ENCODE results near the gene PRDM16. TPM values are rescaled to one million over a fixed set of nuclear protein-coding genes. Genes with fewer than 3 reads are reported as not detected.

Gene PRDM16
- total and polyA plus RNA-seq, 2 of the 4 experiments (the other 2 are of a cell fraction) = 0.02 TPM; not detected in 1

DNA sequence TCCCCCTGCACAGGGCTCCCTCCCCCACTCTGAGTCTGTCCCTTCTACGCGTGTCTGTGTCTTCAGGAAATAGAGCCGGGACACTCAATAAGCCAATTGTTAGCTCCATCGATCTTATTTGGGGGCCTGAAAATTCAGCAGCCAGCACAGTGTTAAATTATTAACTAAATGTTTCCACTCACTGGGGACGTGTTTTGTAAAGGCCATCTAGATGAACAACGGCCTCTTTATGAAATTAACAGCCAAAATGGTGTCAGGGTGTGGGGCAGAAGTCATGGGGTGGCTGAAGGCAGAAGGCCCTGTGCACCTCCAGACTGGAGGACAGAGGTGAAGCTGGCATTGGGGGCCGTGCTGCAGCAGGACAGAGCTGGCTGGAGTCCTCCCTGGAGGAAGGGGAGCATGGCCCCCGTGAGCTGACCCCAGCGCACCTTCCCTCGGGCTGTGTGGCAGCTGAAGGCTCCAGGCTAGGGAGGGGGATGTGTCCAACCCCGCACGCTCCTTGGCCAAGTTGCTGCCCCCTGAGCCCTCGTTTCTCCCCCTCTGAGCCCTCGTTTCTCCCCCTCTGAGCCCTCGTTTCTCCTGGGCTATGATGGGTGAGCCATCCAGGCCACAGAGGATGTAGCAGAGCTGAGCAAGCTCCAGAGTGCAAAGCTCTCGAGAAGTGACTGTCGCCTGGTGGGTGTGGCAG is 271.7 kb downstream of the PRDM16 start:
- Histone ChIP-seq H3K27me3 (ENCODE audit: control insufficient read depth, insufficient read depth, low read length) (no peaks in the 10 kb centered on the region), H3K56ac (ENCODE audit: extremely low read depth, insufficient read depth, low read length) (no peak overlapping the region), H3K9ac (ENCODE audit: low read depth, low read length) (no peak overlapping the region), H3K4me3 (ENCODE audit: insufficient read depth, low read depth, low read length) (no peak overlapping the region), H2BK15ac (ENCODE audit: low read depth, low read length) (no peak overlapping the region), H2AK5ac (ENCODE audit: low read depth, low read length) (no peak overlapping the region), H3K4me1 (ENCODE audit: control insufficient read depth, insufficient read depth, low read length) (no peaks in the 10 kb centered on the region), H4K91ac (ENCODE audit: insufficient read depth, low read depth, low read length) (no peak overlapping the region), H3K9me3 (ENCODE audit: control insufficient read depth, insufficient read depth, low read length) (peaks cover 32% of the 10 kb centered on the region), H3K36me3 (ENCODE audit: control insufficient read depth, insufficient read depth, low read length) (no peaks in the 10 kb centered on the region), H3K27ac (ENCODE audit: insufficient read depth, low read length) (no peak overlapping the region), H2BK5ac (ENCODE audit: low read depth, low read length, poor library complexity, severe bottlenecking) (no peak overlapping the region), H4K5ac (ENCODE audit: low read depth, low read length) (no peak overlapping the region), H4K20me1 (ENCODE audit: insufficient read depth, low read length) (no peaks in the 10 kb centered on the region), H3K23ac (ENCODE audit: low read depth, low read length) (no peak overlapping the region), H3K18ac (ENCODE audit: low read depth, low read length) (no peak overlapping the region), H3K4me2 (ENCODE audit: low read depth, low read length) (no peak overlapping the region), H2AFZ (replicated peaks; ENCODE audit: low read length, poor library complexity) (no peak overlapping the region), H3K4ac (ENCODE audit: low read depth, low read length) (no peak overlapping the region), H3K79me1 (ENCODE audit: low read depth in 1 of 2, low read length in 2 of 2) (no peaks in the 10 kb centered on the region), H4K8ac (ENCODE audit: low read depth in 2 of 2, low read length in 2 of 2) (no peak overlapping the region), H2BK20ac (ENCODE audit: low read depth, low read length) (no peak overlapping the region), H2BK120ac (ENCODE audit: low read depth, low read length) (no peak overlapping the region), H3K14ac (replicated peaks; ENCODE audit: low read depth, low read length) (no peak overlapping the region), H3K9me1 (ENCODE audit: insufficient read depth, low read length) (no peaks in the 10 kb centered on the region), H2AK9ac (replicated peaks; ENCODE audit: low read depth, low read length, poor library complexity) (no peak overlapping the region)
- ATAC-seq (ENCODE audit: low read depth) = no peak
- in situ Hi-C loops (cut with MboI; ENCODE audit: low sequenced_read_pairs) (no loop called here), dilution Hi-C loops (cut with HindIII; ENCODE audit: low sequenced_read_pairs, unreplicated experiment) (no loop called here), intact Hi-C loops (cut with micrococcal nuclease) (no loop called here)
- CTCF ChIA-PET = no interaction called here
- TF ChIP-seq SMC3 (IDR thresholded peaks at IDR 0.05; ENCODE audit: low read depth, low read length) (no peak), POLR2A (IDR thresholded peaks at IDR 0.05; ENCODE audit: low read depth, low read length) (no peak), RAD21 (IDR thresholded peaks at IDR 0.05; ENCODE audit: low read length) (no peak), RCOR1 (IDR thresholded peaks at IDR 0.05; ENCODE audit: insufficient replicate concordance, low read length) (no peak), RFX5 (IDR thresholded peaks at IDR 0.05; ENCODE audit: low read depth, low read length) (no peak), CEBPB (IDR thresholded peaks at IDR 0.05; ENCODE audit: low read depth, low read length) (no peak), BHLHE40 (IDR thresholded peaks at IDR 0.05; ENCODE audit: low read depth, low read length) (no peak)
- TF ChIP-seq, protein P1, sequence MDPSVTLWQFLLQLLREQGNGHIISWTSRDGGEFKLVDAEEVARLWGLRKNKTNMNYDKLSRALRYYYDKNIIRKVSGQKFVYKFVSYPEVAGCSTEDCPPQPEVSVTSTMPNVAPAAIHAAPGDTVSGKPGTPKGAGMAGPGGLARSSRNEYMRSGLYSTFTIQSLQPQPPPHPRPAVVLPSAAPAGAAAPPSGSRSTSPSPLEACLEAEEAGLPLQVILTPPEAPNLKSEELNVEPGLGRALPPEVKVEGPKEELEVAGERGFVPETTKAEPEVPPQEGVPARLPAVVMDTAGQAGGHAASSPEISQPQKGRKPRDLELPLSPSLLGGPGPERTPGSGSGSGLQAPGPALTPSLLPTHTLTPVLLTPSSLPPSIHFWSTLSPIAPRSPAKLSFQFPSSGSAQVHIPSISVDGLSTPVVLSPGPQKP (IDR thresholded peaks at IDR 0.05; ENCODE audit: borderline replicate concordance, low read depth, low read length) = no peak
- no TSS peak for BruUV-seq (replicated peaks)
- no peak for DNase-seq
- POLR2A ChIA-PET (ENCODE audit: unreplicated experiment) = no interaction called here
- WGBS, 2 experiments (ENCODE audit: extremely low coverage in 2 of 2, insufficient read length in 1 of 2) = 100% methylated on average over 2 of the region's 17 CpGs; no CpG with 5 or more reads in 1 of the 2 experiments
